Vagina (tissue), 2 donors: Measurements from ENCODE around the gene MSI2.

Experiments used
- POLR2AphosphoS5 ChIP-seq, 2 donors: sonication (generic); formaldehyde crosslinking; IDR thresholded peaks; one replicate each; pipeline ENCODE4 v1.9.0; 2017; ENCODE audit warnings: antibody characterized with exemption in 2 of 2, mild to moderate bottlenecking in 2 of 2, low read depth in 1 of 2; ENCODE audit not compliant: insufficient read depth in 1 of 2
- TF ChIP-seq, protein P1 (sequence below), 3 experiments: fragments of 450-650 bp in 2 of 3; fragments of 200-600 bp in 1 of 3; sonication (generic) in 1 of 3; IDR thresholded peaks; one replicate each; pipeline ENCODE4 v1.5.1; 2017 to 2019; ENCODE audit warnings: antibody characterized with exemption in 3 of 3, mild to moderate bottlenecking in 2 of 3, moderate library complexity in 2 of 3

DNA sequence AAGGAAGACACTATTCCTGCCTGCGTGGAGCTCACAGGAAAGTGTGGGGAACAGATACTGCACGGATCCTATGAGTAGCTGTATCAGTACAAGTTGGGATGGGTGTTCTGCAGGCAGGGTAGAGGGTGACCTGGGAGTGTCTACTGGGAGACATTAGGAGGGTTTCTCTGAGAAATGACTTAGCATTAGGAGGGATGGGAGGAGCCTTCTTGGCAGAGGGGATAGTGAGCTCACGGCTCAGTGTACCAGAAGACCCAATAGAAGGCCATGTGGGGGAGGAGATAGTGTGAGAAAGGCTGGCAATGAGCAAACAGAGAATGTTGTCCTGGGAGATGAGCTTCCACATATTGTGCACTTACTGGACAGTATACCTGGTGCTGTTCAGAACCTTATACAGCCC is 109.1 kb downstream of the MSI2 start:
- TF ChIP-seq, protein P1, sequence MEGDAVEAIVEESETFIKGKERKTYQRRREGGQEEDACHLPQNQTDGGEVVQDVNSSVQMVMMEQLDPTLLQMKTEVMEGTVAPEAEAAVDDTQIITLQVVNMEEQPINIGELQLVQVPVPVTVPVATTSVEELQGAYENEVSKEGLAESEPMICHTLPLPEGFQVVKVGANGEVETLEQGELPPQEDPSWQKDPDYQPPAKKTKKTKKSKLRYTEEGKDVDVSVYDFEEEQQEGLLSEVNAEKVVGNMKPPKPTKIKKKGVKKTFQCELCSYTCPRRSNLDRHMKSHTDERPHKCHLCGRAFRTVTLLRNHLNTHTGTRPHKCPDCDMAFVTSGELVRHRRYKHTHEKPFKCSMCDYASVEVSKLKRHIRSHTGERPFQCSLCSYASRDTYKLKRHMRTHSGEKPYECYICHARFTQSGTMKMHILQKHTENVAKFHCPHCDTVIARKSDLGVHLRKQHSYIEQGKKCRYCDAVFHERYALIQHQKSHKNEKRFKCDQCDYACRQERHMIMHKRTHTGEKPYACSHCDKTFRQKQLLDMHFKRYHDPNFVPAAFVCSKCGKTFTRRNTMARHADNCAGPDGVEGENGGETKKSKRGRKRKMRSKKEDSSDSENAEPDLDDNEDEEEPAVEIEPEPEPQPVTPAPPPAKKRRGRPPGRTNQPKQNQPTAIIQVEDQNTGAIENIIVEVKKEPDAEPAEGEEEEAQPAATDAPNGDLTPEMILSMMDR (IDR thresholded peaks at IDR 0.05), result no peak
- TF ChIP-seq POLR2AphosphoS5 (IDR thresholded peaks at IDR 0.05; ENCODE audit: insufficient read depth in 1 of 2, low read depth in 1 of 2), result no peak
